HEK293 (cell line): ENCODE data around the gene THBS2.

Experiments
- CTCF ChIA-PET: fragments of 350-600 bp; formaldehyde crosslinking; extraction: SDS; loops from one replicate; lab custom pipeline; 2021; ENCODE audit warnings: antibody characterized with exemption; lab: Yijun Ruan, JAX
- POLR2A ChIA-PET: fragments of 300-600 bp; formaldehyde crosslinking; extraction: SDS; loops from one replicate; lab custom pipeline; 2020; ENCODE audit warnings: antibody characterized with exemption, inconsistent platforms; lab: Yijun Ruan, JAX
- H3K27ac ChIP-seq: fragments of 200-500 bp; sonication (Bioruptor generic); 2 replicates; pipeline ENCODE4 v1.5.1; 2014; ENCODE audit warnings: low read depth, low read length, control low read depth, inconsistent platforms; ENCODE audit errors: extremely low read depth
- H3K36me3 ChIP-seq, 2 experiments: fragments of 200-500 bp in 1 of 2; sonication (Bioruptor generic) in 1 of 2; 1 replicate in 1 of 2; 2 replicates in 1 of 2; pipeline ENCODE4 v1.5.1; 2014 to 2017; ENCODE audit warnings: inconsistent platforms in 2 of 2, low read length in 2 of 2; ENCODE audit not compliant: control insufficient read depth in 2 of 2, insufficient read depth in 1 of 2
- H3K4me1 ChIP-seq: fragments of 200-500 bp; sonication (Bioruptor generic); 2 replicates; pipeline ENCODE4 v1.5.1; 2014; ENCODE audit warnings: mild to moderate bottlenecking, low read length, inconsistent platforms; ENCODE audit not compliant: control insufficient read depth, insufficient read depth
- H3K4me3 ChIP-seq: 2 replicates; pipeline ENCODE4 v1.5.1; 2011; ENCODE audit warnings: low read depth, mild to moderate bottlenecking, control low read depth, low read length, moderate library complexity
- H3K9me3 ChIP-seq: fragments of 200-500 bp; sonication (Bioruptor generic); 2 replicates; pipeline ENCODE4 v1.5.1; 2014; ENCODE audit warnings: low read depth, low read length, inconsistent platforms; ENCODE audit not compliant: control insufficient read depth, insufficient read depth
- EGR2 ChIP-seq: fragments of 450-650 bp; formaldehyde crosslinking; IDR thresholded peaks from 2 replicates; pipeline ENCODE4 v1.5.1; 2016; ENCODE audit warnings: low read depth, missing biosample characterization, missing genetic modification characterization
- KLF7 ChIP-seq: fragments of 450-650 bp; formaldehyde crosslinking; IDR thresholded peaks from 2 replicates; pipeline ENCODE4 v1.5.1; 2016; ENCODE audit warnings: missing biosample characterization, missing genetic modification characterization, borderline replicate concordance
- MYNN ChIP-seq: fragments of 450-650 bp; formaldehyde crosslinking; IDR thresholded peaks from 2 replicates; pipeline ENCODE4 v1.5.1; 2016; ENCODE audit warnings: missing biosample characterization, missing genetic modification characterization, borderline replicate concordance
- SP3 ChIP-seq: fragments of 450-650 bp; formaldehyde crosslinking; IDR thresholded peaks from 2 replicates; pipeline ENCODE4 v1.5.1; 2016; ENCODE audit warnings: missing biosample characterization, missing genetic modification characterization
- YY1 ChIP-seq: fragments of 450-650 bp; formaldehyde crosslinking; IDR thresholded peaks from 2 replicates; pipeline ENCODE4 v1.5.1; 2018; ENCODE audit warnings: missing biosample characterization, missing genetic modification characterization
- ZBTB17 ChIP-seq: fragments of 450-650 bp; formaldehyde crosslinking; IDR thresholded peaks from 2 replicates; pipeline ENCODE4 v1.5.1; 2016; ENCODE audit warnings: missing biosample characterization, missing genetic modification characterization
- ZBTB21 ChIP-seq: fragments of 450-650 bp; formaldehyde crosslinking; IDR thresholded peaks from 2 replicates; pipeline ENCODE4 v1.5.1; 2017; ENCODE audit warnings: missing biosample characterization, missing genetic modification characterization
- ZFP3 ChIP-seq: fragments of 450-650 bp; formaldehyde crosslinking; IDR thresholded peaks from 2 replicates; pipeline ENCODE4 v1.5.1; 2016; ENCODE audit warnings: low read depth, missing biosample characterization, missing genetic modification characterization
- ZIC2 ChIP-seq: fragments of 450-650 bp; formaldehyde crosslinking; IDR thresholded peaks from 2 replicates; pipeline ENCODE4 v1.5.1; 2016; ENCODE audit warnings: missing biosample characterization, missing genetic modification characterization
- ZNF248 ChIP-seq: fragments of 450-650 bp; formaldehyde crosslinking; IDR thresholded peaks from 2 replicates; pipeline ENCODE4 v1.5.1; 2017; ENCODE audit warnings: missing biosample characterization, missing genetic modification characterization
- ZNF600 ChIP-seq: fragments of 450-650 bp; formaldehyde crosslinking; IDR thresholded peaks from 2 replicates; pipeline ENCODE4 v1.5.1; 2016; ENCODE audit warnings: missing biosample characterization, missing genetic modification characterization
- TF ChIP-seq, protein P1 (sequence below): fragments of 450-650 bp; formaldehyde crosslinking; conservative IDR thresholded peaks from 2 replicates; pipeline ENCODE4 v1.5.1; 2016; ENCODE audit warnings: low read depth, missing biosample characterization, missing genetic modification characterization
- TF ChIP-seq, protein P2 (sequence below): fragments of 450-650 bp; formaldehyde crosslinking; IDR thresholded peaks from 2 replicates; pipeline ENCODE4 v1.5.1; 2017; ENCODE audit warnings: missing biosample characterization, missing genetic modification characterization

THBS2 gene

DNA sequence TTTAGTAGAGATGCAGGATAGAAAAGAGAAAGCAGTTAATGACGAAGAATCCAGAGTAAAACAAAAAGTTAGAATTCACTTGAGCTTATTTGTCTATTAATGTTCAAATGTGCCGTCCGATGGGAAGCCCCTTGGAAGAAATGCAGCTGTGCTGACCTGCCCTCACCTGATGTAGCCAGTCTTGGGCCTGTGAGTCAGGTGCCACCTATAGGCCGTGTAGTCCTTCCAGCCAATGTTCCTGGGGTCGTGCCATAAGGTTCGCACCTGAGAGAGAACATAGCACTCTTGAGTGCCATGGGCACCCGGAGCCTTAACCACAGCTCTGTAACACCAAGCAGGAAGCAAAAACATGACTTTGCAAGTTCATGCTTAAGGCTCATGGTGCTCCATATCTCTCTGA lies 32.4 kb downstream of the THBS2 start (continued):
- TF ChIP-seq ZBTB21 (tag by site-specific recombination): no peak
- TF ChIP-seq, protein P1, sequence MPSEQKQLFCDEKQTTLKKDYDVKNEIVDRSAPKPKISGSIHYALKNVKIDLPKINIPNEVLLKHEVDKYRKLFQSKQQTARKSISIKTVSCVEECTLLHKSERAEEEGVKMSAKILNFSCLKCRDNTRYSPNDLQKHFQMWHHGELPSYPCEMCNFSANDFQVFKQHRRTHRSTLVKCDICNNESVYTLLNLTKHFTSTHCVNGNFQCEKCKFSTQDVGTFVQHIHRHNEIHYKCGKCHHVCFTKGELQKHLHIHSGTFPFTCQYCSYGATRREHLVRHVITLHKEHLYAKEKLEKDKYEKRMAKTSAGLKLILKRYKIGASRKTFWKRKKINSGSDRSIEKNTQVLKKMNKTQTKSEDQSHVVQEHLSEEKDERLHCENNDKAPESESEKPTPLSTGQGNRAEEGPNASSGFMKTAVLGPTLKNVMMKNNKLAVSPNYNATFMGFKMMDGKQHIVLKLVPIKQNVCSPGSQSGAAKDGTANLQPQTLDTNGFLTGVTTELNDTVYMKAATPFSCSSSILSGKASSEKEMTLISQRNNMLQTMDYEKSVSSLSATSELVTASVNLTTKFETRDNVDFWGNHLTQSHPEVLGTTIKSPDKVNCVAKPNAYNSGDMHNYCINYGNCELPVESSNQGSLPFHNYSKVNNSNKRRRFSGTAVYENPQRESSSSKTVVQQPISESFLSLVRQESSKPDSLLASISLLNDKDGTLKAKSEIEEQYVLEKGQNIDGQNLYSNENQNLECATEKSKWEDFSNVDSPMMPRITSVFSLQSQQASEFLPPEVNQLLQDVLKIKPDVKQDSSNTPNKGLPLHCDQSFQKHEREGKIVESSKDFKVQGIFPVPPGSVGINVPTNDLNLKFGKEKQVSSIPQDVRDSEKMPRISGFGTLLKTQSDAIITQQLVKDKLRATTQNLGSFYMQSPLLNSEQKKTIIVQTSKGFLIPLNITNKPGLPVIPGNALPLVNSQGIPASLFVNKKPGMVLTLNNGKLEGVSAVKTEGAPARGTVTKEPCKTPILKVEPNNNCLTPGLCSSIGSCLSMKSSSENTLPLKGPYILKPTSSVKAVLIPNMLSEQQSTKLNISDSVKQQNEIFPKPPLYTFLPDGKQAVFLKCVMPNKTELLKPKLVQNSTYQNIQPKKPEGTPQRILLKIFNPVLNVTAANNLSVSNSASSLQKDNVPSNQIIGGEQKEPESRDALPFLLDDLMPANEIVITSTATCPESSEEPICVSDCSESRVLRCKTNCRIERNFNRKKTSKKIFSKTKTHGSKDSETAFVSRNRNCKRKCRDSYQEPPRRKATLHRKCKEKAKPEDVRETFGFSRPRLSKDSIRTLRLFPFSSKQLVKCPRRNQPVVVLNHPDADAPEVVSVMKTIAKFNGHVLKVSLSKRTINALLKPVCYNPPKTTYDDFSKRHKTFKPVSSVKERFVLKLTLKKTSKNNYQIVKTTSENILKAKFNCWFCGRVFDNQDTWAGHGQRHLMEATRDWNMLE (tag by site-specific recombination): no peak
- no peak for TF ChIP-seq ZNF248 (tag by site-specific recombination)
- TF ChIP-seq, protein P2, sequence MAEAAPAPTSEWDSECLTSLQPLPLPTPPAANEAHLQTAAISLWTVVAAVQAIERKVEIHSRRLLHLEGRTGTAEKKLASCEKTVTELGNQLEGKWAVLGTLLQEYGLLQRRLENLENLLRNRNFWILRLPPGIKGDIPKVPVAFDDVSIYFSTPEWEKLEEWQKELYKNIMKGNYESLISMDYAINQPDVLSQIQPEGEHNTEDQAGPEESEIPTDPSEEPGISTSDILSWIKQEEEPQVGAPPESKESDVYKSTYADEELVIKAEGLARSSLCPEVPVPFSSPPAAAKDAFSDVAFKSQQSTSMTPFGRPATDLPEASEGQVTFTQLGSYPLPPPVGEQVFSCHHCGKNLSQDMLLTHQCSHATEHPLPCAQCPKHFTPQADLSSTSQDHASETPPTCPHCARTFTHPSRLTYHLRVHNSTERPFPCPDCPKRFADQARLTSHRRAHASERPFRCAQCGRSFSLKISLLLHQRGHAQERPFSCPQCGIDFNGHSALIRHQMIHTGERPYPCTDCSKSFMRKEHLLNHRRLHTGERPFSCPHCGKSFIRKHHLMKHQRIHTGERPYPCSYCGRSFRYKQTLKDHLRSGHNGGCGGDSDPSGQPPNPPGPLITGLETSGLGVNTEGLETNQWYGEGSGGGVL: no peak

DNA sequence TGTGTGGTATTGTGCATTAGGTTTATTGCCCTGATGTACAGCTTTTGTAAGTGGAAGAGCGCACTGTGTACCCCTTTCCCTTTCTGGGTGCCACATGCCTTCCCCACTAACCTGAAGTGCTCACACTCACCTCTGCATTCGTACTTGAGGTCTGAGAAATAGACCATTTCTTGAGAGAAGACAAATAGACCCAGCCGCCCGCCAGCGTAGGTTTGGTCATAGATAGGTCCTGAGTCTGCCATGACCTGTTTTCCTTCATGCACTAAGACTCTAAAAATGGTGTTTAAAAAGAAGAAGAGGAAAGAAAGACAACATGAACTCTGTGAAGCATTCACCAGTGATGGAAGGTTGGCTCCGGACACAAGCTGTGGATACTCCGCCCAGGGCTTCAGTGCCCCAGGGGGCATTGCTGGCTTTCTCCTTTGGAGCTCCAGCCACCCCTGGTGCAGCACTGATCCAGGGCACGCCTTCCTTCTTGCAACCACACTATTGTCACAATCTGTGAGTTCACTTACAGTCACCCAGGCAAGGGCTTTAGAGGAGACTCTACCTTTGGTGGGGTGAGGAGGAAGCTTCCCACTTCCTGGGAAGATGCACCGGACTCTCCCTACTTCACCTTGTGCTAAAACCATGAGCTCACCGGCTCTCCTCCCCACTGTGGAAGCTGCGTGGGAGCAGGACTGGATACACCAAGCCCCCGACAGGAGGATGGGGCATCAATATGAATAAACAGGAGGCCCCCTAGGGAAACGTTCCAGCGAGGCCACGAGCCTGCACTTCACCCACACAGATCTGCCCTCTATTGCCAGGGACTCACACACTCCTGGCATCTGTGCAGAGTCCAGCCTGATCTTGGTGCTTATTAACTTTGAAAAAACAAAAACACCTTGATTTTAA lies 33.3 kb downstream of the THBS2 start:
- H3K36me3 ChIP-seq: no peaks in the 10 kb centered on the region
- ChIA-PET CTCF (interaction anchor here (0.6 kb wide), 1 partner anchor 265 kb away, joined by 3 read pairs; no protein-coding TSS in a partner anchor), POLR2A (interaction anchor here (0.7 kb wide), 1 partner anchor 736 kb away, joined by 3 read pairs; no protein-coding TSS in a partner anchor)
- no peaks in the 10 kb centered on the region for H3K9me3 ChIP-seq
- H3K4me3 ChIP-seq: no peak overlapping the region
- TF ChIP-seq KLF7 (tag by site-specific recombination) (no peak), ZIC2 (peak; percentile 33; the same call in 1 of the 2 replicates), ZNF600 (tag by site-specific recombination) (no peak), ZFP3 (no peak)
- H3K4me1 ChIP-seq: no peaks in the 10 kb centered on the region
- H3K27ac ChIP-seq: no peak overlapping the region

- no peaks in the 10 kb centered on the region for H3K4me1 ChIP-seq
- H3K36me3 ChIP-seq: no peaks in the 10 kb centered on the region
- POLR2A ChIA-PET: no interaction called here
- TF ChIP-seq ZBTB17 (tag by site-specific recombination) (0 out of 2 replicates have a peak, but pooled peaks have one; percentile 25), YY1 (tag by site-specific recombination) (no peak), SP3 (tag by site-specific recombination) (no peak), MYNN (tag by site-specific recombination) (no peak), EGR2 (tag by site-specific recombination) (peak; percentile 89)
- H3K27ac ChIP-seq: no peak overlapping the region
- no peak overlapping the region for H3K4me3 ChIP-seq
- CTCF ChIA-PET: no interaction called here
- H3K9me3 ChIP-seq: no peaks in the 10 kb centered on the region
Measured at GRCh38 chr6:169217972-169218371, 35.7 kb downstream of the THBS2 start.
